AG04449 (cell line): Measurements from ENCODE around the gene ABI3BP.

Source experiments
- CTCF ChIA-PET: fragments of 350-600 bp; formaldehyde crosslinking; extraction: SDS; loops from one replicate; lab custom pipeline; 2021; ENCODE audit warnings: antibody characterized with exemption; lab: Yijun Ruan, JAX
- POLR2A ChIA-PET: fragments of 400-600, 350-600 bp; formaldehyde crosslinking; extraction: SDS; loops from one replicate; lab custom pipeline; 2020; ENCODE audit warnings: antibody characterized with exemption, inconsistent platforms; lab: Yijun Ruan, JAX
- DNase-seq: peaks from one replicate; pipeline ENCODE4 v3.0.0-alpha.2; 2010; ENCODE audit warnings: low read depth, low spot score
- H3K4me3 ChIP-seq: 2 replicates; pipeline ENCODE4 v1.5.1; 2011; ENCODE audit warnings: low read depth, mild to moderate bottlenecking, control low read depth, low read length
- CTCF ChIP-seq: IDR thresholded peaks from one replicate; pipeline ENCODE4 v1.5.1; 2011; ENCODE audit warnings: mild to moderate bottlenecking, moderate library complexity, low read length, control low read depth, inconsistent platforms; ENCODE audit not compliant: insufficient read depth; ENCODE audit errors: missing control alignments

Gene ABI3BP

GRCh38 chr3:100928638-100929428 lies 64.4 kb downstream of the ABI3BP start:
- ChIA-PET POLR2A (interaction anchor here (0.6 kb wide), 1 partner anchor 26 kb away, joined by 3 read pairs; no protein-coding TSS in a partner anchor), CTCF (interaction anchor here (1.6 kb wide), 1 partner anchor 19 kb away, joined by 3 read pairs; no protein-coding TSS in a partner anchor)
- no peak for TF ChIP-seq CTCF
- no peak overlapping the region for H3K4me3 ChIP-seq
- peak; percentile 83 for DNase-seq

- POLR2A ChIA-PET, result interaction anchor here (0.6 kb wide), 1 partner anchor 27 kb away, joined by 3 read pairs; no protein-coding TSS in a partner anchor
- no peak overlapping the region for H3K4me3 ChIP-seq
- DNase-seq, result no peak
- CTCF ChIA-PET, result interaction anchor here (1.6 kb wide), 1 partner anchor 20 kb away, joined by 3 read pairs; no protein-coding TSS in a partner anchor
- no peak for TF ChIP-seq CTCF
These were observed 65.4 kb downstream of the ABI3BP start for GRCh38 chr3:100927775-100928174.

GRCh38 chr3:100915706-100916495 lies 77.3 kb downstream of the ABI3BP start:
- CTCF ChIA-PET, result no interaction called here
- no peak for TF ChIP-seq CTCF
- DNase-seq, result no peak
- POLR2A ChIA-PET, result no interaction called here
- no peak overlapping the region for H3K4me3 ChIP-seq

- TF ChIP-seq CTCF, result no peak
- ChIA-PET CTCF (interaction anchor here (1.1 kb wide), 1 partner anchor 10 kb away, joined by 3 read pairs; no protein-coding TSS in a partner anchor), POLR2A (no interaction called here)
These were observed 79.2 kb downstream of the ABI3BP start for GRCh38 chr3:100913870-100914648.

GRCh38 chr3:100912976-100913545 lies 80.2 kb downstream of the ABI3BP start:
- ChIA-PET POLR2A (no interaction called here), CTCF (interaction anchor here (1.2 kb wide), 2 partner anchors 9 to 283 kb away, joined by 3 read pairs; no protein-coding TSS in a partner anchor)
- DNase-seq, result no peak
- TF ChIP-seq CTCF, result no peak
- H3K4me3 ChIP-seq, result no peak overlapping the region

More at GRCh38 chr3:100913870-100914648, 79.2 kb downstream of the ABI3BP start:
- DNase-seq, result no peak
- no peak overlapping the region for H3K4me3 ChIP-seq
